ENCODE measurements around the gene SETD2. TPM values are rescaled to one million over a fixed set of nuclear protein-coding genes. Genes with fewer than 3 reads are reported as not detected.

The SETD2 gene
- total RNA-seq, 1 donor from 2014 or later: 73.9 TPM

DNA sequence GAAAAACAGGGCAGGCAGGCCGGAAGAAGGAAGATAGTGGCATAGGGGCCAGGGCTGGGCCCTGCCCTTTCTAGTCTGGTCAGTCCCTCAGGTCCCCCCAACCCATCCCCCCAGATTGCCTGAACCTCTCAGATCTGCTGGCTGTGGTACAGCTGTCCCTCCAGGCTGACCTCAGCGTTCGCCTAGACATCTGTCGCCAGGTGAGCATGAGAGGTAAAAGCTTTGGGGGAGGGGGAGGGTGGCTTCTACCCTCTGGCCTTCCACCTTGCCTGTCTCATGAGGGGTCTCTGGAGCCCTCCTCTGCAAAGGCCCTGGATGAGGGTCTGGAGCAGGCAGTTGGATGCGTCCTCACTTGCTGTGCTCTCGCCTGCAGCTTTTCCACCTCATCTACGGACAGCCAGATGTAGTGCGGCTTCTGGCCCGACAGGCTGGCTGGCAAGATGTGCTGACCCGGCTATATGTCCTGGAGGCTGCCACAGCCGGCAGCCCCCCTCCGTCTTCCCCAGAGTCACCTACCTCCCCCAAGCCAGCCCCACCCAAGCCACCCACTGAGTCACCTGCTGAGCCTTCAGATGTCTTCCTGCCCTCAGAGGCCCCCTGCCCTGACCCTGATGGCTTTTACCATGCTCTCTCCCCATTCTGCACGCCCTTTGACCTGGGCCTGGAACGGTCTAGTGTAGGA, 164.3 kb downstream of the SETD2 start:
- Mint-ChIP-seq H3K4me1 (ENCODE audit: low read depth) (peaks cover 4% of the 10 kb centered on the region), H3K27ac (peak overlapping the region; percentile 45), H3K27me3 (no peaks in the 10 kb centered on the region), H3K9me3 (ENCODE audit: low read depth) (no peaks in the 10 kb centered on the region), H3K36me3 (ENCODE audit: insufficient read depth) (peaks cover 12% of the 10 kb centered on the region), H3K4me3 (ENCODE audit: low read depth) (no peak overlapping the region)
- TF ChIP-seq, protein P1, sequence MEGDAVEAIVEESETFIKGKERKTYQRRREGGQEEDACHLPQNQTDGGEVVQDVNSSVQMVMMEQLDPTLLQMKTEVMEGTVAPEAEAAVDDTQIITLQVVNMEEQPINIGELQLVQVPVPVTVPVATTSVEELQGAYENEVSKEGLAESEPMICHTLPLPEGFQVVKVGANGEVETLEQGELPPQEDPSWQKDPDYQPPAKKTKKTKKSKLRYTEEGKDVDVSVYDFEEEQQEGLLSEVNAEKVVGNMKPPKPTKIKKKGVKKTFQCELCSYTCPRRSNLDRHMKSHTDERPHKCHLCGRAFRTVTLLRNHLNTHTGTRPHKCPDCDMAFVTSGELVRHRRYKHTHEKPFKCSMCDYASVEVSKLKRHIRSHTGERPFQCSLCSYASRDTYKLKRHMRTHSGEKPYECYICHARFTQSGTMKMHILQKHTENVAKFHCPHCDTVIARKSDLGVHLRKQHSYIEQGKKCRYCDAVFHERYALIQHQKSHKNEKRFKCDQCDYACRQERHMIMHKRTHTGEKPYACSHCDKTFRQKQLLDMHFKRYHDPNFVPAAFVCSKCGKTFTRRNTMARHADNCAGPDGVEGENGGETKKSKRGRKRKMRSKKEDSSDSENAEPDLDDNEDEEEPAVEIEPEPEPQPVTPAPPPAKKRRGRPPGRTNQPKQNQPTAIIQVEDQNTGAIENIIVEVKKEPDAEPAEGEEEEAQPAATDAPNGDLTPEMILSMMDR (IDR thresholded peaks at IDR 0.05; ENCODE audit: unreplicated experiment): no peak
- DNase-seq (ENCODE audit: low spot score, unreplicated experiment): no peak

DNA sequence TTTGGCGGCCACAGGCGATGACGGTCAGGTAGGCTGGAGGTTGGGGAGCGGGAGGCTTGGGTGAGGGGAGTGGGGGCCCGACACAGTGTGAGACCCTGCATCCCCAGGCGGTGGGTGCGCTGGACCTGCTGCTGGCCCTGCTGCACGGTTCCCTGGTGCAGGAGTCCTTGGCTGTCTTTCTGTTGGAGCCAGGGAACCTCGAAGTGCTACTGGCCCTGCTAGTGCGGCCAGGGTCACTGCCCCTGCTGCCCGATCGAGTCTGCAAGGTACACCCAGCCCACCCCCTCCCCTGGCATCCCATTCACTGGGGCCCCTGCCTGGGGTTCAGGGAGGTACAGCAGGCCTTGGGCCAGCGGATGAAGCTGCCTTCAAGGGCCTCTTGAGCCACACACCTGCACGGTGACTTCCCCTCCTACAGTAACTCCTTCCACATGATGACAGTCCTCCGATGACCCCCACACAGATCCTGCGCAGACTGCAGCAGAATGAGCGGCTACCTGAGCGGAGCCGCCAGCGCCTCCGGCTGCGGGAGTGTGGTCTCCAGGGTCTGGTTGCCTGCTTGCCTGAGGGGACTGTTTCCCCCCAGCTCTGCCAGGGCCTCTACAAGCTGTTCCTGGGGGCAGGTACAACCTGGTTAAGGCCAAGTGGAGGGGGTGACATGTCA, 164.9 kb downstream of the SETD2 start:
- Mint-ChIP-seq H3K27ac (no peak overlapping the region), H3K4me1 (ENCODE audit: low read depth) (peaks cover 4% of the 10 kb centered on the region), H3K27me3 (no peaks in the 10 kb centered on the region), H3K9me3 (ENCODE audit: low read depth) (no peaks in the 10 kb centered on the region), H3K36me3 (ENCODE audit: insufficient read depth) (peaks cover 13% of the 10 kb centered on the region), H3K4me3 (ENCODE audit: low read depth) (no peak overlapping the region)
- DNase-seq (ENCODE audit: low spot score, unreplicated experiment): no peak
- TF ChIP-seq, protein P1 (IDR thresholded peaks at IDR 0.05; ENCODE audit: unreplicated experiment): no peak

DNA sequence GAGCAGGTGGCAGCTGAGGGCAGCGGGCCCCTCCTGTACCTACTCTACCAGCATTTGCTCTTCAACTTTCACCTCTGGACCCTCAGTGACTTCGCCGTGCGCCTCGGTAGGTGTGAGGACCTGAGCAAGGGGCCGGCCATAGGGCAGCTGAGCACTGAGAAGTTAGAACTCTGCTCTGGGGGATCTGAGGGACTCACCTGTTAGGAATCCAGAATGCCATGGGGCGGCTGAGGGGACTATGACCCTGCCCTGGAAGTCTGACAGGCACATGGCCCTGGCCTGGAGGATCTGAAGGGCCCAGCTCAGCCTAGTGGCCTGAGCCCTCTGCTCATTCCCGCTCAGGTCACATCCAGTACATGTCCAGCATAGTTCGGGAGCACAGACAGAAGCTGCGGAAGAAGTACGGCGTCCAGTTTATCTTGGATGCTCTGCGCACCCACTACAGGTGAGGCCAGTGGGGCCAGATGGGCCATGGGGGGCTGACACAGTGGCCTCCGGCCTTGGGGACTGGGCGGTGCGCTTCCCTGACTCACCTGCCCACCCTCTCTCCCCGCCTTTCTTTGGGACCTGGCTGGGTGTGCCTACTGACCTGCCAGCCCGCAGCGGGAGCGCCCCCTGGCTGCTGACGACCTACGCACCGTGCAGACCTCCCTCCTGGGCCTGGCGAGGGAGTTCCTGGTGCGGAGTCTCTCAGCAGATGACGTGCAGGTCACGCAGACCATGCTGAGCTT, 165.6 kb downstream of the SETD2 start:
- H3K9me3 Mint-ChIP-seq (ENCODE audit: low read depth): no peaks in the 10 kb centered on the region
- H3K36me3 Mint-ChIP-seq (ENCODE audit: insufficient read depth): peaks cover 12% of the 10 kb centered on the region
- no peaks in the 10 kb centered on the region for H3K27me3 Mint-ChIP-seq
- H3K4me1 Mint-ChIP-seq (ENCODE audit: low read depth): peaks cover 4% of the 10 kb centered on the region
- H3K4me3 Mint-ChIP-seq (ENCODE audit: low read depth): no peak overlapping the region
- H3K27ac Mint-ChIP-seq: peak overlapping the region; percentile 89
- DNase-seq (ENCODE audit: low spot score, unreplicated experiment): peak; percentile 76
- TF ChIP-seq, protein P1 (IDR thresholded peaks at IDR 0.05; ENCODE audit: unreplicated experiment): peak; percentile 93

DNA sequence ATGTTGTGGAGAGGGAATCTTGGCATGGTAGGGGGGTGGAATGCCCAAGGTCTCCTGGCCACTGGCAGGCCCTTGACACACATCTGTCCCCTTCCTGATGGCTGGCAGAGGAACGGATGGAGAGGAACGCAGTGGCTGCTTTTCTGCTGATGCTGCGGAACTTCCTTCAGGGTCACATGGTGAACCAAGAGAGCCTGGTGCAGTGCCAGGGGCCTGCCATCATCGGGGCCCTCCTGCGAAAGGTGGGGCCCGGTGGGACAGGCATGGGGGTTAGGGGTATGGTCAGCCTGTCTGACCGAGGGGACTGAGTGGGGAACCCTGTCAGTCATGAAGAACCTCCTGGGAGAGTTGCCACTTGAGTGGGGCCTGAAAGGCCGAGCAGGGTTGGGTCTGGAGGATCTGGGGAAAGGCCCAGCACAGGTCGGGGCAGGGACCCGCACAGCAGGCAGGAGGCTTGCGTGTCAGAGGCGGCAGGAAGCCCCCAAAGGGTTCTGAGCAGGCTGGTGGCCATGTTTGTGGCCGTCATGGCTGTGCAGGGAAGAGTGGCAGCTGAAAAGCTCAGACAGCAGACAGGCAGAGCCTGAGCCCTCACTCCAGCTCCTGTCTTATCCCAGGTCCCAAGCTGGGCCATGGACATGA, 166.3 kb downstream of the SETD2 start:
- Mint-ChIP-seq H3K27ac (no peak overlapping the region), H3K36me3 (ENCODE audit: insufficient read depth) (peaks cover 12% of the 10 kb centered on the region), H3K4me1 (ENCODE audit: low read depth) (peaks cover 4% of the 10 kb centered on the region), H3K27me3 (no peaks in the 10 kb centered on the region), H3K4me3 (ENCODE audit: low read depth) (no peak overlapping the region), H3K9me3 (ENCODE audit: low read depth) (no peaks in the 10 kb centered on the region)
- no peak for DNase-seq (ENCODE audit: low spot score, unreplicated experiment)
- TF ChIP-seq, protein P1 (IDR thresholded peaks at IDR 0.05; ENCODE audit: unreplicated experiment): no peak
